Measurements from ENCODE around the gene RTP3.

The RTP3 gene

GRCh38 chr3:46462511-46462910 is 35.3 kb upstream of the RTP3 start:
- H3K4me3 ChIP-seq (ENCODE audit: low read depth, low read length) = no peak overlapping the region
- H3K9me3 ChIP-seq (ENCODE audit: control insufficient read depth, insufficient read depth, low read length) = no peaks in the 10 kb centered on the region
- H3K36me3 ChIP-seq (ENCODE audit: control insufficient read depth, insufficient read depth, low read length) = no peaks in the 10 kb centered on the region
- no peak overlapping the region for H3K9ac ChIP-seq (ENCODE audit: low read depth, low read length)
- H3K27me3 ChIP-seq (ENCODE audit: control insufficient read depth, insufficient read depth, low read length) = peaks cover 34% of the 10 kb centered on the region
- H3K4me1 ChIP-seq (ENCODE audit: control insufficient read depth, insufficient read depth, low read length) = peaks cover 4% of the 10 kb centered on the region; the same call in 1 of the 2 replicates
- no peak overlapping the region for H3K27ac ChIP-seq (ENCODE audit: low read depth, low read length)

DNA sequence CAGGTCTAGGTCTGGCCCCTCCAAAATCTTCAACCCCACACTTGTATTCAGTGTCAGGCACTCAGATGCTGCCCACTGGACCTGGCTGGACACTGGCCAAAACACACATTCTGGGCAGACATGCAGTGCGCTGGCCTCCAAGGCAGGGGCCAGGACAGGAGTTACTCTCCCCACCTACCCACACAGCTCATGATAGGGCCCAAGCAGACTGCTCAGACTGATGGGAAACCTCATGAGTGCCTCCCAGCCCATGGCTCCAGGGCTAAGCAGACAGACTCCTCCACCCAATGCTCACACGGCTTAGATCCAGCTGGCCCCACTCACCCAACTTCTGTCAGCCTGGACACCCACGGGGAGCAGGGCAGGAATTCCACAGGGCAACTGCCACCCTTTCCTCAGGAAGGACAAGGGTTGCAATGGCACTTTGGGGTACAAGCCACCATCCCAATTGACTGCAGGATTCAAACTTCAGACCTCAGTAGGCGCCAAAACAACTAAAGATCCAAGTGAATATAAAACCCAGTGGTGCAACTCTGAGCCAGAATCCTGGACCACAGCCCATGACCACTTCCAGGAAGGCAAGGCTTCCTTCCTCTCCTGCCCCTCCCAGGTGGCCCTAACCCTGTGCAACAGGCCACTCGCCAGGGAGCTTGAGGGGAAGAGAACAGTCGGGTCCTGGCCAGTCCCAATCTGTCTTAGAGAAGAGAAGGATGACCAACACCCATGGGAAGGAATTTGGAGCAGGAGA is 34.5 kb upstream of the RTP3 start:
- no peak overlapping the region for H3K9ac ChIP-seq (ENCODE audit: low read depth, low read length)
- peaks cover 34% of the 10 kb centered on the region for H3K27me3 ChIP-seq (ENCODE audit: control insufficient read depth, insufficient read depth, low read length)
- no peak overlapping the region for H3K4me3 ChIP-seq (ENCODE audit: low read depth, low read length)
- H3K4me1 ChIP-seq (ENCODE audit: control insufficient read depth, insufficient read depth, low read length) = peaks cover 4% of the 10 kb centered on the region; the same call in 1 of the 2 replicates
- no peaks in the 10 kb centered on the region for H3K36me3 ChIP-seq (ENCODE audit: control insufficient read depth, insufficient read depth, low read length)
- H3K9me3 ChIP-seq (ENCODE audit: control insufficient read depth, insufficient read depth, low read length) = no peaks in the 10 kb centered on the region
- no peak overlapping the region for H3K27ac ChIP-seq (ENCODE audit: low read depth, low read length)

GRCh38 chr3:46463868-46464241 is 33.9 kb upstream of the RTP3 start:
- no peak overlapping the region for H3K4me3 ChIP-seq (ENCODE audit: low read depth, low read length)
- no peaks in the 10 kb centered on the region for H3K9me3 ChIP-seq (ENCODE audit: control insufficient read depth, insufficient read depth, low read length)
- no peak overlapping the region for H3K9ac ChIP-seq (ENCODE audit: low read depth, low read length)
- peaks cover 34% of the 10 kb centered on the region for H3K27me3 ChIP-seq (ENCODE audit: control insufficient read depth, insufficient read depth, low read length)
- H3K27ac ChIP-seq (ENCODE audit: low read depth, low read length) = no peak overlapping the region
- no peaks in the 10 kb centered on the region for H3K36me3 ChIP-seq (ENCODE audit: control insufficient read depth, insufficient read depth, low read length)
- H3K4me1 ChIP-seq (ENCODE audit: control insufficient read depth, insufficient read depth, low read length) = peaks cover 4% of the 10 kb centered on the region; the same call in 1 of the 2 replicates

DNA sequence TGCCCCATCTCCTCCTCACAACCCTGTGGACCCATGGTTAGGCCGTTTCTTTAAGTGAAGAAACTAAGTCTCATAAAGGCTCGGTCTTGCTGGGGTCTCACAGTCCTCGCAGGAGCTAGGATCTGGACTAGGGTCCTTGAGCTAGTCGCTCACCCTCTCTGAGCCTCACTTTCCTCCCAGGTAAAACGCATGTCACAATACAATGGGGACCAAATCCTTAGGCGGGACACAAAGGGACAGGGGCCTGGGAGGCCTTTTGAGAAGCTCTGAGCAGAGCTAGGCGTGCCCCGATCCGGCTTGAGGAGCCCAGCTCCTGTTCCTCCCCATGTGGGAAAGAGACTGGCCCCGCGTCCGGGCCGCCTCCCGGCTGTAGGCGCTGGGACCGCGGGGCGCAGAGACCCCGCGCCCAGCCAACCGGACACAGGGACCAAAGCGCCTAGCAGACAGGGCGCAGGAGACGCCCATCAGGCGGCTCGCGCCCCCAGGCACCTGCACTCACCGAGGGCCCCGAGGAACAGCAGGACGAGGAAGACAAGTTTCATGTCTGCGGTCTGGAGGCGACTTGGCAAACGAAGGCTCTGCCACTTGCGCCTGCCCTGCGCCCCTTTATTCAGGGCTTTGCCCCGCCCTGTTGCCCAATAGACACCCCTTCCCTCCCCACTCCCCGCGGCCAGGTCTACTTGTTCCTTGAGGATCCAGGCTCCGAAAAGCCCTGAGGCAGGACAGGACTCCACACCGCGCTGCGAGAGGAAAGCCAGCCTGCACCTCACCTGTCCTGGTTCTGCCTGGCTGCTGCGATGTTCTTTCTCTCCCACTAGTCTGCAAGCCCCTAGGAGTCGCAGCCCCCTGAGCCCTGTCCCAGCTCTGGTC is 33.2 kb upstream of the RTP3 start, which contains the start of gene LTF:
LTF (minus strand) TSS at position 580 of the 870 bp plus-strand sequence; CDS start at position 542, 38 bp downstream.
- Histone ChIP-seq H3K4me3 (ENCODE audit: low read depth, low read length) (peak within 1 kb of the TSS; percentile 5; the same call in 1 of the 2 replicates), H3K9ac (ENCODE audit: low read depth, low read length) (no peak within 1 kb of the TSS), H3K4me1 (ENCODE audit: control insufficient read depth, insufficient read depth, low read length) (peaks cover 4% of the 10 kb centered on the region; the same call in 1 of the 2 replicates), H3K36me3 (ENCODE audit: control insufficient read depth, insufficient read depth, low read length) (no peaks in the 10 kb centered on the region), H3K27ac (ENCODE audit: low read depth, low read length) (no peak within 1 kb of the TSS), H3K9me3 (ENCODE audit: control insufficient read depth, insufficient read depth, low read length) (no peaks in the 10 kb centered on the region), H3K27me3 (ENCODE audit: control insufficient read depth, insufficient read depth, low read length) (peaks cover 34% of the 10 kb centered on the region)

- Histone ChIP-seq H3K9ac (ENCODE audit: low read depth, low read length) (no peak overlapping the region), H3K36me3 (ENCODE audit: control insufficient read depth, insufficient read depth, low read length) (no peaks in the 10 kb centered on the region), H3K4me1 (ENCODE audit: control insufficient read depth, insufficient read depth, low read length) (peaks cover 4% of the 10 kb centered on the region; the same call in 1 of the 2 replicates), H3K27ac (ENCODE audit: low read depth, low read length) (no peak overlapping the region), H3K27me3 (ENCODE audit: control insufficient read depth, insufficient read depth, low read length) (peaks cover 34% of the 10 kb centered on the region), H3K9me3 (ENCODE audit: control insufficient read depth, insufficient read depth, low read length) (no peaks in the 10 kb centered on the region), H3K4me3 (ENCODE audit: low read depth, low read length) (peak overlapping the region; percentile 5; the same call in 1 of the 2 replicates)
Observed at GRCh38 chr3:46465196-46465520, 32.6 kb upstream of the RTP3 start.

GRCh38 chr3:46466273-46466672 is 31.5 kb upstream of the RTP3 start:
- Histone ChIP-seq H3K9ac (ENCODE audit: low read depth, low read length) (no peak overlapping the region), H3K36me3 (ENCODE audit: control insufficient read depth, insufficient read depth, low read length) (no peaks in the 10 kb centered on the region), H3K9me3 (ENCODE audit: control insufficient read depth, insufficient read depth, low read length) (no peaks in the 10 kb centered on the region), H3K4me3 (ENCODE audit: low read depth, low read length) (no peak overlapping the region), H3K27me3 (ENCODE audit: control insufficient read depth, insufficient read depth, low read length) (peaks cover 34% of the 10 kb centered on the region), H3K4me1 (ENCODE audit: control insufficient read depth, insufficient read depth, low read length) (peaks cover 4% of the 10 kb centered on the region; the same call in 1 of the 2 replicates), H3K27ac (ENCODE audit: low read depth, low read length) (no peak overlapping the region)

DNA sequence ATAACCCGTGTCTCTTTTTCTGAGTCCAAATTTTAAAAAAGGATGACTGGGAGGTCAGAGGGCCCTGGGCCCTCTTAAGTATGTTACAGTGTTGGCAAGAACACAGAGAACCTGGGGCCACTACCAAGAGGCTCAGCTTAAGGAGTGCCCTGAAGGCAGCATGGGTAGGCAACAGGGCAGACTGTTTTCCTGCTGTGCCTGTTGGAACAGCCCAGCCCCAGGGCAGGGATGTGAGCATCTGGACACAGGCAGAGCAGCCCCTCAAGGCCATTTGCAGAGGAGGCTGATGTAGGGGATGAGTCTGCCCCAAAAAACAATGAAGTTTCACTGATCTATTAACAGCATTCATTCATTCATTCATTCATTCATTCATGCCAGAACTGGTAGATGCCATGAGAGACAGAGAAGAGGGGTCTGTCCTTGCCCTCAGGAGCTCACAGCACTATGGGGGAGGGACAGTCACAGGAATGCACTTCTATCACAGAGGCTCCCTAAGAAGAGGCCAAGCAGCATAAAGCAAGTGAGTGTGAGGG is 30.8 kb upstream of the RTP3 start:
- peaks cover 4% of the 10 kb centered on the region; the same call in 1 of the 2 replicates for H3K4me1 ChIP-seq (ENCODE audit: control insufficient read depth, insufficient read depth, low read length)
- H3K27me3 ChIP-seq (ENCODE audit: control insufficient read depth, insufficient read depth, low read length) = peaks cover 34% of the 10 kb centered on the region
- no peak overlapping the region for H3K4me3 ChIP-seq (ENCODE audit: low read depth, low read length)
- H3K9ac ChIP-seq (ENCODE audit: low read depth, low read length) = no peak overlapping the region
- no peak overlapping the region for H3K27ac ChIP-seq (ENCODE audit: low read depth, low read length)
- no peaks in the 10 kb centered on the region for H3K36me3 ChIP-seq (ENCODE audit: control insufficient read depth, insufficient read depth, low read length)
- no peaks in the 10 kb centered on the region for H3K9me3 ChIP-seq (ENCODE audit: control insufficient read depth, insufficient read depth, low read length)

DNA sequence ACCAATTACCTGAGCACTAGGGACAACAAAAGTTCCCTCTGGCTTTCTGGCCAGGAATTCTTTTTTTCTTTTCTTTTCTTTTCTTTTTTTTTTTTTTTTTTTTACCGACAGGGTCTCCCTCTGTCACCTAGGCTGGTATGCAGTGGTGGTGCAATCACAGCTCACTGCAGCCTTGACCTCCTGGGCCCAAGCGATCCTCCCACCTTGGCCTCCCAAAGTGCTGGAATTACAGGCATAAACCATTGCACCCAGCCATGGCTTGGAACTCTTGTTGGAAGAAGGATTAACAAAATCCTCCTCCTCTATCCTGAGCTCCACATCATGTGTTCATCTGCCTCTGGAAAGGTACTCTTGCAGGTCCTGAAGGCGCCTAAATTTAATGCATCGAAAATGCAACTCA is 30.2 kb upstream of the RTP3 start:
- Histone ChIP-seq H3K9me3 (ENCODE audit: control insufficient read depth, insufficient read depth, low read length) (no peaks in the 10 kb centered on the region), H3K4me3 (ENCODE audit: low read depth, low read length) (no peak overlapping the region), H3K4me1 (ENCODE audit: control insufficient read depth, insufficient read depth, low read length) (peaks cover 4% of the 10 kb centered on the region; the same call in 1 of the 2 replicates), H3K27ac (ENCODE audit: low read depth, low read length) (no peak overlapping the region), H3K27me3 (ENCODE audit: control insufficient read depth, insufficient read depth, low read length) (peaks cover 34% of the 10 kb centered on the region), H3K9ac (ENCODE audit: low read depth, low read length) (no peak overlapping the region), H3K36me3 (ENCODE audit: control insufficient read depth, insufficient read depth, low read length) (no peaks in the 10 kb centered on the region)

GRCh38 chr3:46468753-46469600 is 28.8 kb upstream of the RTP3 start:
- Histone ChIP-seq H3K4me1 (ENCODE audit: control insufficient read depth, insufficient read depth, low read length) (peaks cover 4% of the 10 kb centered on the region; the same call in 1 of the 2 replicates), H3K36me3 (ENCODE audit: control insufficient read depth, insufficient read depth, low read length) (no peaks in the 10 kb centered on the region), H3K27me3 (ENCODE audit: control insufficient read depth, insufficient read depth, low read length) (peaks cover 21% of the 10 kb centered on the region), H3K9me3 (ENCODE audit: control insufficient read depth, insufficient read depth, low read length) (no peaks in the 10 kb centered on the region), H3K27ac (ENCODE audit: low read depth, low read length) (no peak overlapping the region), H3K4me3 (ENCODE audit: low read depth, low read length) (no peak overlapping the region), H3K9ac (ENCODE audit: low read depth, low read length) (no peak overlapping the region)

DNA sequence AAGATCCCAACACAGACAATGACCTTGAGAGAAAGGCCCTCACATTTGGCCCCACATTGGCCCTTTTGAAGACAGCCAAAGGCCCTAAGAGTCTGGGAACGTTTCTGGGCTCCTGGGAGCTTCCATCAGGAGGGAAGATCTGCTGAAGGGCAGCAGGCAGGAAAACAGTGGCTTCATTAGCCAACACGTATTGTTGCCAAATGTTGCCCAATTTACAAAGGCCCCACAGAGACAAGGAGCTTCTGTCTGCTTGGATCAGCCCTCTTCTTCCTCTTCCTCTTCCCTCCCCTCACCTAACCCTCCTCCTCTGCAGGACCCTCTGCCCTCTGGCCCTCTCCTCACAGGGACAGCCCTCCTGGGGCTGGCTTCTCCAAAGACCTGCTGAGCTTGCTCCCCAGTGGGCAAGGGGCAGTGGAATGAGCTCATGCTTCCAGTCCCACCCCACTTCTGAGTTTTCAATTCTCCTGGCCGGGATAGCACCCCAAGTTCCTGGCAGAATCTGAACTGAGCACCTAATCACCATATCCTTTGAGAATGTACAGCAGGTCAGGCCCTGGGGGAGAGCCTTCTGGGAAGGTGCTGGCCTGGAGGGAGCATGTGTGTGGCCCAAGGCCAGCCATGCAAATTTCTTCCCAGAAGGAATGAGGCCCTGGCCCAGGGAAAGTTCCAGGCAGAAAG is 28.0 kb upstream of the RTP3 start:
- Histone ChIP-seq H3K4me3 (ENCODE audit: low read depth, low read length) (no peak overlapping the region), H3K27me3 (ENCODE audit: control insufficient read depth, insufficient read depth, low read length) (peaks cover 13% of the 10 kb centered on the region), H3K9me3 (ENCODE audit: control insufficient read depth, insufficient read depth, low read length) (no peaks in the 10 kb centered on the region), H3K27ac (ENCODE audit: low read depth, low read length) (no peak overlapping the region), H3K4me1 (ENCODE audit: control insufficient read depth, insufficient read depth, low read length) (peaks cover 3% of the 10 kb centered on the region; the same call in 1 of the 2 replicates), H3K36me3 (ENCODE audit: control insufficient read depth, insufficient read depth, low read length) (no peaks in the 10 kb centered on the region), H3K9ac (ENCODE audit: low read depth, low read length) (no peak overlapping the region)

Data from HUES48 (cell line).